Stimulated activated CD8-positive, alpha-beta memory T cell treated with anti-CD3 and anti-CD28 coated beads, Interleukin-2, amount 100 ng/mL, for 48 hours (primary cell): ENCODE data around the gene MAST4.
A peak's percentile ranks its signal among the peaks of the same experiment; 100 is the strongest.

Experiments used
- DNase-seq, 2 donors: peaks; one replicate each; pipeline ENCODE4 v3.0.0-alpha.2; 2020; ENCODE audit warnings: low read depth in 2 of 2

Gene MAST4

GRCh38 chr5:66595756-66596635 is at the start of gene MAST4:
Gene MAST4 (plus strand): TSS chr5:66596393. CDS start chr5:66596656, 263 bp downstream.
- peak; percentile 57 to 68 for DNase-seq

- DNase-seq = no peak
These were observed 49.7 kb upstream of the MAST4 start for GRCh38 chr5:66546541-66546940.

GRCh38 chr5:66551338-66551737 is 44.9 kb upstream of the MAST4 start:
- DNase-seq = no peak

GRCh38 chr5:66551945-66552344 is 44.2 kb upstream of the MAST4 start:
- DNase-seq = no peak

GRCh38 chr5:66553368-66553912 is 42.8 kb upstream of the MAST4 start:
- DNase-seq = no peak

- DNase-seq = no peak
These were observed 42.1 kb upstream of the MAST4 start for GRCh38 chr5:66553916-66554575.

GRCh38 chr5:66554884-66555283 is 41.3 kb upstream of the MAST4 start:
- DNase-seq = no peak

GRCh38 chr5:66558560-66558959 is 37.6 kb upstream of the MAST4 start:
- no peak for DNase-seq

- DNase-seq = no peak
These were observed 35.8 kb upstream of the MAST4 start for GRCh38 chr5:66560371-66560770.

- DNase-seq = no peak
These were observed 34.8 kb upstream of the MAST4 start for GRCh38 chr5:66561256-66561990.

GRCh38 chr5:66565878-66566277 is 30.3 kb upstream of the MAST4 start:
- no peak for DNase-seq

- no peak for DNase-seq
These were observed 28.7 kb upstream of the MAST4 start for GRCh38 chr5:66567474-66567873.

- DNase-seq = no peak
These were observed 26.0 kb upstream of the MAST4 start for GRCh38 chr5:66570201-66570600.

- no peak for DNase-seq
These were observed 22.5 kb upstream of the MAST4 start for GRCh38 chr5:66573733-66574132.

GRCh38 chr5:66582499-66583165 is 13.6 kb upstream of the MAST4 start:
- no peak for DNase-seq

- DNase-seq = no peak
These were observed 10.9 kb upstream of the MAST4 start for GRCh38 chr5:66585291-66585690.

GRCh38 chr5:66587771-66588170 is 8.4 kb upstream of the MAST4 start:
- DNase-seq = no peak

GRCh38 chr5:66596636-66597182 is 516 bp downstream of the MAST4 start:
- no peak for DNase-seq

GRCh38 chr5:66597183-66597757 is 1.1 kb downstream of the MAST4 start:
- peak in 1 of 2 donors; percentile 8 for DNase-seq

- DNase-seq = no peak
These were observed 6.4 kb downstream of the MAST4 start for GRCh38 chr5:66602621-66603020.

GRCh38 chr5:66603164-66603563 is 7.0 kb downstream of the MAST4 start:
- no peak for DNase-seq
